ENCODE results near the gene EIPR1.

- TF ChIP-seq, protein P1, sequence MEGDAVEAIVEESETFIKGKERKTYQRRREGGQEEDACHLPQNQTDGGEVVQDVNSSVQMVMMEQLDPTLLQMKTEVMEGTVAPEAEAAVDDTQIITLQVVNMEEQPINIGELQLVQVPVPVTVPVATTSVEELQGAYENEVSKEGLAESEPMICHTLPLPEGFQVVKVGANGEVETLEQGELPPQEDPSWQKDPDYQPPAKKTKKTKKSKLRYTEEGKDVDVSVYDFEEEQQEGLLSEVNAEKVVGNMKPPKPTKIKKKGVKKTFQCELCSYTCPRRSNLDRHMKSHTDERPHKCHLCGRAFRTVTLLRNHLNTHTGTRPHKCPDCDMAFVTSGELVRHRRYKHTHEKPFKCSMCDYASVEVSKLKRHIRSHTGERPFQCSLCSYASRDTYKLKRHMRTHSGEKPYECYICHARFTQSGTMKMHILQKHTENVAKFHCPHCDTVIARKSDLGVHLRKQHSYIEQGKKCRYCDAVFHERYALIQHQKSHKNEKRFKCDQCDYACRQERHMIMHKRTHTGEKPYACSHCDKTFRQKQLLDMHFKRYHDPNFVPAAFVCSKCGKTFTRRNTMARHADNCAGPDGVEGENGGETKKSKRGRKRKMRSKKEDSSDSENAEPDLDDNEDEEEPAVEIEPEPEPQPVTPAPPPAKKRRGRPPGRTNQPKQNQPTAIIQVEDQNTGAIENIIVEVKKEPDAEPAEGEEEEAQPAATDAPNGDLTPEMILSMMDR (IDR thresholded peaks at IDR 0.05): no peak
- no peak for TF ChIP-seq POLR2AphosphoS5 (IDR thresholded peaks at IDR 0.05)
Measured at GRCh38 chr2:3214806-3215404, 162.7 kb downstream of the EIPR1 start.

Measured in esophagus muscularis mucosa (tissue), 3 donors.